GM23338 (cell line): ENCODE measurements around the gene FYCO1.

Source experiments
- CREB1 ChIP-seq: fragments of 250-450 bp; sonication (Bioruptor Pico); IDR thresholded peaks from 2 replicates; pipeline ENCODE4 v1.5.0; 2020; ENCODE audit warnings: low read depth, mild to moderate bottlenecking, moderate library complexity
- EZH2 ChIP-seq: fragments of 200-600 bp; sonication (generic); IDR thresholded peaks from one replicate; pipeline ENCODE4 v1.8.0; 2017; ENCODE audit warnings: antibody characterized with exemption, mild to moderate bottlenecking, low read depth; ENCODE audit not compliant: unreplicated experiment
- EZH2phosphoT487 ChIP-seq: fragments of 200-600 bp; sonication (generic); IDR thresholded peaks from one replicate; pipeline ENCODE4 v1.8.1; 2018; ENCODE audit warnings: antibody characterized with exemption; ENCODE audit not compliant: unreplicated experiment
- POLR2AphosphoS5 ChIP-seq: IDR thresholded peaks from 2 replicates; pipeline ENCODE4 v1.6.1; 2016; ENCODE audit warnings: antibody characterized with exemption, low read depth
- REST ChIP-seq: IDR thresholded peaks from one replicate; pipeline ENCODE4 v1.6.1; 2018; ENCODE audit warnings: antibody characterized with exemption; ENCODE audit not compliant: unreplicated experiment
- STAT1 ChIP-seq: IDR thresholded peaks from one replicate; pipeline ENCODE4 v1.6.1; 2016; ENCODE audit warnings: antibody characterized with exemption; ENCODE audit not compliant: unreplicated experiment
- ZNF114 ChIP-seq: fragments of 250-450 bp; sonication (Bioruptor Pico); IDR thresholded peaks from 2 replicates; pipeline ENCODE4 v1.5.0; 2020; ENCODE audit warnings: mild to moderate bottlenecking, moderate library complexity
- TF ChIP-seq, protein P1 (sequence below), 2 experiments: fragments of 200-600 bp in 1 of 2; sonication (generic) in 1 of 2; conservative IDR thresholded peaks; 2 replicates each; pipeline versions ENCODE4 v1.5.1 to v1.6.1; 2016 to 2017; ENCODE audit warnings: antibody characterized with exemption in 2 of 2, low read depth in 2 of 2, mild to moderate bottlenecking in 2 of 2, moderate library complexity in 1 of 2
- TF ChIP-seq, protein P2 (sequence below): IDR thresholded peaks from 2 replicates; pipeline ENCODE4 v1.6.1; 2016; ENCODE audit warnings: antibody characterized with exemption
- TF ChIP-seq, protein P3 (sequence below): fragments of 250-450 bp; sonication (Bioruptor Pico); IDR thresholded peaks from 2 replicates; pipeline ENCODE4 v1.5.0; 2020; ENCODE audit warnings: mild to moderate bottlenecking, moderate library complexity

DNA sequence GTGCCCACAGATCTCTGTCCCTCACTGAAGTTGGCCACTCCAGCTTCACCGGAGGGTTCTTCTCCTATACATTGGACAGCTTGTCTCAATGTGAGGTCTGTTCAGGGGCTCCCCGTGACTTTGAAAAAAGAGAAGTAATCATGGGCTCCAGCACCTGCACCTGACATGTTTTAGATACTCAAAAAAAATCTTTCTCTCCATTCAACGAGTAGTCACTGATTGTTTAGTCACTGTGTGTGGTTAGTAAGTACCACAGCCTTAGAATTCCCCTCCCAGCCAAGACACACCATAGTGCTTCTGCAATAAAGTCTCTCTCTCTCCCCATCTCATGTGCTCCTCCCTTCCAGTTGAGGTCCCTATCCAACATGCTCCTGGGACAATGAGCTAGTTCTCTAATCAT is 90.7 kb downstream of the FYCO1 start:
- TF ChIP-seq CREB1 (CRISPR knock-in tag) (no peak), REST (no peak), EZH2 (no peak), POLR2AphosphoS5 (no peak), EZH2phosphoT487 (no peak), STAT1 (no peak), ZNF114 (no peak)
- TF ChIP-seq, protein P1, sequence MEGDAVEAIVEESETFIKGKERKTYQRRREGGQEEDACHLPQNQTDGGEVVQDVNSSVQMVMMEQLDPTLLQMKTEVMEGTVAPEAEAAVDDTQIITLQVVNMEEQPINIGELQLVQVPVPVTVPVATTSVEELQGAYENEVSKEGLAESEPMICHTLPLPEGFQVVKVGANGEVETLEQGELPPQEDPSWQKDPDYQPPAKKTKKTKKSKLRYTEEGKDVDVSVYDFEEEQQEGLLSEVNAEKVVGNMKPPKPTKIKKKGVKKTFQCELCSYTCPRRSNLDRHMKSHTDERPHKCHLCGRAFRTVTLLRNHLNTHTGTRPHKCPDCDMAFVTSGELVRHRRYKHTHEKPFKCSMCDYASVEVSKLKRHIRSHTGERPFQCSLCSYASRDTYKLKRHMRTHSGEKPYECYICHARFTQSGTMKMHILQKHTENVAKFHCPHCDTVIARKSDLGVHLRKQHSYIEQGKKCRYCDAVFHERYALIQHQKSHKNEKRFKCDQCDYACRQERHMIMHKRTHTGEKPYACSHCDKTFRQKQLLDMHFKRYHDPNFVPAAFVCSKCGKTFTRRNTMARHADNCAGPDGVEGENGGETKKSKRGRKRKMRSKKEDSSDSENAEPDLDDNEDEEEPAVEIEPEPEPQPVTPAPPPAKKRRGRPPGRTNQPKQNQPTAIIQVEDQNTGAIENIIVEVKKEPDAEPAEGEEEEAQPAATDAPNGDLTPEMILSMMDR (conservative IDR thresholded peaks at IDR 0.05; ENCODE audit: low read depth in 2 of 2) = no peak
- TF ChIP-seq, protein P2, sequence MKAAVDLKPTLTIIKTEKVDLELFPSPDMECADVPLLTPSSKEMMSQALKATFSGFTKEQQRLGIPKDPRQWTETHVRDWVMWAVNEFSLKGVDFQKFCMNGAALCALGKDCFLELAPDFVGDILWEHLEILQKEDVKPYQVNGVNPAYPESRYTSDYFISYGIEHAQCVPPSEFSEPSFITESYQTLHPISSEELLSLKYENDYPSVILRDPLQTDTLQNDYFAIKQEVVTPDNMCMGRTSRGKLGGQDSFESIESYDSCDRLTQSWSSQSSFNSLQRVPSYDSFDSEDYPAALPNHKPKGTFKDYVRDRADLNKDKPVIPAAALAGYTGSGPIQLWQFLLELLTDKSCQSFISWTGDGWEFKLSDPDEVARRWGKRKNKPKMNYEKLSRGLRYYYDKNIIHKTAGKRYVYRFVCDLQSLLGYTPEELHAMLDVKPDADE = no peak
- TF ChIP-seq, protein P3, sequence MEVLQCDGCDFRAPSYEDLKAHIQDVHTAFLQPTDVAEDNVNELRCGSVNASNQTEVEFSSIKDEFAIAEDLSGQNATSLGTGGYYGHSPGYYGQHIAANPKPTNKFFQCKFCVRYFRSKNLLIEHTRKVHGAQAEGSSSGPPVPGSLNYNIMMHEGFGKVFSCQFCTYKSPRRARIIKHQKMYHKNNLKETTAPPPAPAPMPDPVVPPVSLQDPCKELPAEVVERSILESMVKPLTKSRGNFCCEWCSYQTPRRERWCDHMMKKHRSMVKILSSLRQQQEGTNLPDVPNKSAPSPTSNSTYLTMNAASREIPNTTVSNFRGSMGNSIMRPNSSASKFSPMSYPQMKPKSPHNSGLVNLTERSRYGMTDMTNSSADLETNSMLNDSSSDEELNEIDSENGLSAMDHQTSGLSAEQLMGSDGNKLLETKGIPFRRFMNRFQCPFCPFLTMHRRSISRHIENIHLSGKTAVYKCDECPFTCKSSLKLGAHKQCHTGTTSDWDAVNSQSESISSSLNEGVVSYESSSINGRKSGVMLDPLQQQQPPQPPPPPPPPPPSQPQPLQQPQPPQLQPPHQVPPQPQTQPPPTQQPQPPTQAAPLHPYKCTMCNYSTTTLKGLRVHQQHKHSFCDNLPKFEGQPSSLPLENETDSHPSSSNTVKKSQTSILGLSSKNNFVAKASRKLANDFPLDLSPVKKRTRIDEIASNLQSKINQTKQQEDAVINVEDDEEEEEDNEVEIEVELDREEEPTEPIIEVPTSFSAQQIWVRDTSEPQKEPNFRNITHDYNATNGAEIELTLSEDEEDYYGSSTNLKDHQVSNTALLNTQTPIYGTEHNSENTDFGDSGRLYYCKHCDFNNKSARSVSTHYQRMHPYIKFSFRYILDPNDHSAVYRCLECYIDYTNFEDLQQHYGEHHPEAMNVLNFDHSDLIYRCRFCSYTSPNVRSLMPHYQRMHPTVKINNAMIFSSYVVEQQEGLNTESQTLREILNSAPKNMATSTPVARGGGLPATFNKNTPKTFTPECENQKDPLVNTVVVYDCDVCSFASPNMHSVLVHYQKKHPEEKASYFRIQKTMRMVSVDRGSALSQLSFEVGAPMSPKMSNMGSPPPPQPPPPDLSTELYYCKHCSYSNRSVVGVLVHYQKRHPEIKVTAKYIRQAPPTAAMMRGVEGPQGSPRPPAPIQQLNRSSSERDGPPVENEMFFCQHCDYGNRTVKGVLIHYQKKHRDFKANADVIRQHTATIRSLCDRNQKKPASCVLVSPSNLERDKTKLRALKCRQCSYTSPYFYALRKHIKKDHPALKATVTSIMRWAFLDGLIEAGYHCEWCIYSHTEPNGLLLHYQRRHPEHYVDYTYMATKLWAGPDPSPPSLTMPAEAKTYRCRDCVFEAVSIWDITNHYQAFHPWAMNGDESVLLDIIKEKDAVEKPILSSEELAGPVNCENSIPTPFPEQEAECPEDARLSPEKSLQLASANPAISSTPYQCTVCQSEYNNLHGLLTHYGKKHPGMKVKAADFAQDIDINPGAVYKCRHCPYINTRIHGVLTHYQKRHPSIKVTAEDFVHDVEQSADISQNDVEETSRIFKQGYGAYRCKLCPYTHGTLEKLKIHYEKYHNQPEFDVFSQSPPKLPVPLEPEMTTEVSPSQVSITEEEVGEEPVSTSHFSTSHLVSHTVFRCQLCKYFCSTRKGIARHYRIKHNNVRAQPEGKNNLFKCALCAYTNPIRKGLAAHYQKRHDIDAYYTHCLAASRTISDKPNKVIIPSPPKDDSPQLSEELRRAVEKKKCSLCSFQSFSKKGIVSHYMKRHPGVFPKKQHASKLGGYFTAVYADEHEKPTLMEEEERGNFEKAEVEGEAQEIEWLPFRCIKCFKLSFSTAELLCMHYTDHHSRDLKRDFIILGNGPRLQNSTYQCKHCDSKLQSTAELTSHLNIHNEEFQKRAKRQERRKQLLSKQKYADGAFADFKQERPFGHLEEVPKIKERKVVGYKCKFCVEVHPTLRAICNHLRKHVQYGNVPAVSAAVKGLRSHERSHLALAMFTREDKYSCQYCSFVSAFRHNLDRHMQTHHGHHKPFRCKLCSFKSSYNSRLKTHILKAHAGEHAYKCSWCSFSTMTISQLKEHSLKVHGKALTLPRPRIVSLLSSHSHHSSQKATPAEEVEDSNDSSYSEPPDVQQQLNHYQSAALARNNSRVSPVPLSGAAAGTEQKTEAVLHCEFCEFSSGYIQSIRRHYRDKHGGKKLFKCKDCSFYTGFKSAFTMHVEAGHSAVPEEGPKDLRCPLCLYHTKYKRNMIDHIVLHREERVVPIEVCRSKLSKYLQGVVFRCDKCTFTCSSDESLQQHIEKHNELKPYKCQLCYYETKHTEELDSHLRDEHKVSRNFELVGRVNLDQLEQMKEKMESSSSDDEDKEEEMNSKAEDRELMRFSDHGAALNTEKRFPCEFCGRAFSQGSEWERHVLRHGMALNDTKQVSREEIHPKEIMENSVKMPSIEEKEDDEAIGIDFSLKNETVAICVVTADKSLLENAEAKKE (CRISPR knock-in tag) = no peak
